Nephron progenitor cell (in vitro differentiated cells): Measurements from ENCODE around the gene CBX4.

Experiments
- DNase-seq: peaks from one replicate; pipeline ENCODE4 v3.0.0; 2021
- H3K27ac Mint-ChIP-seq: 2 replicates; pipeline ENCODE4 v1.8.0; 2021; ENCODE audit warnings: mild to moderate bottlenecking, moderate library complexity, mixed read lengths
- H3K27me3 Mint-ChIP-seq: 2 replicates; pipeline ENCODE4 v1.8.0; 2021; ENCODE audit warnings: mild to moderate bottlenecking, low read depth, mixed read lengths; ENCODE audit not compliant: poor library complexity
- H3K36me3 Mint-ChIP-seq: 2 replicates; pipeline ENCODE4 v1.8.0; 2021; ENCODE audit warnings: low read depth, mixed read lengths
- H3K4me1 Mint-ChIP-seq: 2 replicates; pipeline ENCODE4 v1.8.0; 2021; ENCODE audit warnings: mixed read lengths
- H3K4me3 Mint-ChIP-seq: 2 replicates; pipeline ENCODE4 v1.8.0; 2021; ENCODE audit warnings: mild to moderate bottlenecking, moderate library complexity, mixed read lengths
- H3K9me3 Mint-ChIP-seq: 2 replicates; pipeline ENCODE4 v1.8.0; 2021; ENCODE audit warnings: mild to moderate bottlenecking, moderate library complexity, mixed read lengths
- TF ChIP-seq, protein P1 (sequence below): fragments of 200-600 bp; sonication (generic); IDR thresholded peaks from 2 replicates; pipeline ENCODE4 v1.5.0; 2021; ENCODE audit warnings: antibody characterized with exemption

Gene CBX4

DNA sequence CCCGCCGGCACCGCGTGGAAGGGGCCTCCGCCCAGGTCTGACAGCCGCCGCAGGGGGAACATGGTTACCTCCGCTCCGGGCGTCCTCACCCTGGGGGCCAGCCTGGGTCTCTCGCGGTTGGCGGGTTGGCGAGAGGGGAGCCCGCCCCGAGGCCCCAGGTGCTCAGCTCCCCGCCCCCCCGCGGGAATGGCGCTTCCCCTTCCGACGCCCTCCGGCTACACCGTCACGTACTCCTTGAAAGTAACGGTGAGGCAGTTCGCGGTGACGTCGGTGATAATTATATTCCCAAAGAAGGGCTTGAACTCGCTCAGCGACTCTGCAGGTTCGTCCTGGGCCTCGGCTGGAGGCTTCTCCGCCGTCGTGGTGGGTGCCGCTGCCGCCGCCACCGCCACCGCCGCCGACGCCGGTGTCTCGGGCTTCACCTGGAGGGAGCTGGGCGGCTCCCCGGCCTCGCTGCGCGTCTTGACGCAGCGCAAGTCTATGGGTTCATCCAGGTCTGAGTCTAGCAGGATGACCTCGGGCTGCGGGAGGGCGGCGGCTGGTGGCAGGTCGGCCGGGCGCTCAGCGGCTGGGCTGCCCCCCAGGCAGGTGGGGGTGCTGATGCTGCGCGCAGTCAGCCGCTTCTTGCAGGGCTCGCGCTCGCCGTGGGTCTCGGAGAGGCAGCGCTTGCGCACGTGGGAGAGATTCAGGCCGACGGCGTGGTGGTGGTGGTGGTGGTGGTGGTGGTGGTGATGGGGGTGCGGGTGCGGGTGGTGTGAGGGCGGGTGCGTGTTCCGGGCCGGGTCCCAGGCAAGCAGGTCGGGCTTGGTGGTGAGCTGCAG lies 5.3 kb downstream of the CBX4 start:
- H3K9me3 Mint-ChIP-seq, result no peaks in the 10 kb centered on the region

DNA sequence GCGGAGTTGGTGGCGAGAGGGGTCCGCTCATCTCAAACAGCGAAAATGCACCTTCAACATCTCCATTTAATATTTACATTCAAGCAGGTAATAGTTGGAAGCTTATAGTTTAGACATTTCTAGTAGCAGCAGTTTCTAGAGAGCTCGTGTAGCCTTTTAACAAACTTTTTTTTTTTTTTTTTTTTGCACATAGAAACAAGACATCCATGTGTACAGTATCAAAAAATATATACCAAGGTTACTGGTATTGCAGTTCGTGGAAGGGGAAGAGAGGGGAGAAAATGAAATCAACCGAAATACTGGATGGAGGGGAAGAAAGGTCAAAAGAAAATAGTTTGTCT lies 6.2 kb downstream of the CBX4 start:
- H3K27me3 Mint-ChIP-seq, result peaks cover 95% of the 10 kb centered on the region
- peak overlapping the region; percentile 73 for H3K4me3 Mint-ChIP-seq

More for the DNA sequence above, 5.3 kb downstream of the CBX4 start:
- peaks cover 90% of the 10 kb centered on the region for H3K27me3 Mint-ChIP-seq
- no peak overlapping the region for H3K4me3 Mint-ChIP-seq
- H3K36me3 Mint-ChIP-seq, result peaks cover 4% of the 10 kb centered on the region
- peak; percentile 33 for DNase-seq
- TF ChIP-seq, protein P1, sequence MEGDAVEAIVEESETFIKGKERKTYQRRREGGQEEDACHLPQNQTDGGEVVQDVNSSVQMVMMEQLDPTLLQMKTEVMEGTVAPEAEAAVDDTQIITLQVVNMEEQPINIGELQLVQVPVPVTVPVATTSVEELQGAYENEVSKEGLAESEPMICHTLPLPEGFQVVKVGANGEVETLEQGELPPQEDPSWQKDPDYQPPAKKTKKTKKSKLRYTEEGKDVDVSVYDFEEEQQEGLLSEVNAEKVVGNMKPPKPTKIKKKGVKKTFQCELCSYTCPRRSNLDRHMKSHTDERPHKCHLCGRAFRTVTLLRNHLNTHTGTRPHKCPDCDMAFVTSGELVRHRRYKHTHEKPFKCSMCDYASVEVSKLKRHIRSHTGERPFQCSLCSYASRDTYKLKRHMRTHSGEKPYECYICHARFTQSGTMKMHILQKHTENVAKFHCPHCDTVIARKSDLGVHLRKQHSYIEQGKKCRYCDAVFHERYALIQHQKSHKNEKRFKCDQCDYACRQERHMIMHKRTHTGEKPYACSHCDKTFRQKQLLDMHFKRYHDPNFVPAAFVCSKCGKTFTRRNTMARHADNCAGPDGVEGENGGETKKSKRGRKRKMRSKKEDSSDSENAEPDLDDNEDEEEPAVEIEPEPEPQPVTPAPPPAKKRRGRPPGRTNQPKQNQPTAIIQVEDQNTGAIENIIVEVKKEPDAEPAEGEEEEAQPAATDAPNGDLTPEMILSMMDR, result no peak
- no peak overlapping the region for H3K27ac Mint-ChIP-seq
- H3K4me1 Mint-ChIP-seq, result peaks cover 49% of the 10 kb centered on the region

DNA sequence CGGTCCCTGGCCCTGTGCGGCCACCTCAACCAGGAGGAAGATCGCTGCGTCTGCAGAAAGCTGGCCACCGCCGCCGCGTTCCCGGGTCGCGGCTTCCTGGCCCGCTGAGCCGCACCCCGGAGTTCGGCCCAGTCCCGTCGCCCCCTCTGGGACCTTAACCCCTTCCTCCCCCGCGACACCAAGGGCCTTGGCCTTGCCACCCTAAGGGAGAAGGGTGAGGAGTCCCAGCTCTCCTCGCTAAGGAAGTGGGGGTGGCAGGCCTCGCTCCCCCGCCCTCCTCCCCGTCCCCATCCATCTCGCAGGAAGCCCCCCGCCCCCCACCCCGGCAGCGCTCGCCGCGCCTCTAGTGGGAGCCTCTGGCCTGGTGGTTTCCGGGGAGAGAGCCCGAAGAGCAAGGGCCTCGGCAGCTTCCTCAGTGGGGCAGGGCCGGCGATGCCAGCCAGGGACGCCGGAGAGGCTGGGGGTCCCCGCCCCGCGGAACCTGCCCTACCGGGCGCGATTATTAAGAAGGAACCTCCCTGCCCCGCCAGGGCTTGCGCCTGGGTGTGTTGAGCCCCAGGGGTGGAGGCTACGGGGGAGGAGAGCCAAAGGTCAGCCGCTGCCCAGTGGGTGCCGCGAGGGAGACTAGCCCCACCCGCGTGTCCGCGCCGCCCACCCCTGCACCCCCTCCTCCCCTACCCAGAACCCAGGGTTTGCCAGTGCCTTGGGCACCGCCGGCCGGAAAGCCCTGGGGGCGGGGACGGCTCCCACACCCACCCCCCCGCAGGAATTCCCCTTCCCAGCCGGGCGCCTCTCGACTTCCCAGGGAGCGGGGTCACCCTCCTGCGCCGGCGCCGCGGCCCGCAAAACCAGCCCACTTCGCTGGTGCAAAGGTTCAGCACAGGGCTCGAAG lies 6.8 kb downstream of the CBX4 start:
- H3K9me3 Mint-ChIP-seq, result no peaks in the 10 kb centered on the region
- TF ChIP-seq, protein P1, result no peak
- peak overlapping the region; percentile 73 for H3K4me3 Mint-ChIP-seq
- H3K4me1 Mint-ChIP-seq, result peaks cover 49% of the 10 kb centered on the region
- H3K36me3 Mint-ChIP-seq, result peaks cover 4% of the 10 kb centered on the region
- H3K27ac Mint-ChIP-seq, result no peak overlapping the region
- DNase-seq, result peak; percentile 75
- H3K27me3 Mint-ChIP-seq, result peaks cover 96% of the 10 kb centered on the region

More for the DNA sequence above, 6.2 kb downstream of the CBX4 start:
- TF ChIP-seq, protein P1, result no peak
- Mint-ChIP-seq H3K4me1 (peaks cover 53% of the 10 kb centered on the region), H3K36me3 (peaks cover 4% of the 10 kb centered on the region), H3K27ac (no peak overlapping the region), H3K9me3 (no peaks in the 10 kb centered on the region)
- DNase-seq, result no peak

DNA sequence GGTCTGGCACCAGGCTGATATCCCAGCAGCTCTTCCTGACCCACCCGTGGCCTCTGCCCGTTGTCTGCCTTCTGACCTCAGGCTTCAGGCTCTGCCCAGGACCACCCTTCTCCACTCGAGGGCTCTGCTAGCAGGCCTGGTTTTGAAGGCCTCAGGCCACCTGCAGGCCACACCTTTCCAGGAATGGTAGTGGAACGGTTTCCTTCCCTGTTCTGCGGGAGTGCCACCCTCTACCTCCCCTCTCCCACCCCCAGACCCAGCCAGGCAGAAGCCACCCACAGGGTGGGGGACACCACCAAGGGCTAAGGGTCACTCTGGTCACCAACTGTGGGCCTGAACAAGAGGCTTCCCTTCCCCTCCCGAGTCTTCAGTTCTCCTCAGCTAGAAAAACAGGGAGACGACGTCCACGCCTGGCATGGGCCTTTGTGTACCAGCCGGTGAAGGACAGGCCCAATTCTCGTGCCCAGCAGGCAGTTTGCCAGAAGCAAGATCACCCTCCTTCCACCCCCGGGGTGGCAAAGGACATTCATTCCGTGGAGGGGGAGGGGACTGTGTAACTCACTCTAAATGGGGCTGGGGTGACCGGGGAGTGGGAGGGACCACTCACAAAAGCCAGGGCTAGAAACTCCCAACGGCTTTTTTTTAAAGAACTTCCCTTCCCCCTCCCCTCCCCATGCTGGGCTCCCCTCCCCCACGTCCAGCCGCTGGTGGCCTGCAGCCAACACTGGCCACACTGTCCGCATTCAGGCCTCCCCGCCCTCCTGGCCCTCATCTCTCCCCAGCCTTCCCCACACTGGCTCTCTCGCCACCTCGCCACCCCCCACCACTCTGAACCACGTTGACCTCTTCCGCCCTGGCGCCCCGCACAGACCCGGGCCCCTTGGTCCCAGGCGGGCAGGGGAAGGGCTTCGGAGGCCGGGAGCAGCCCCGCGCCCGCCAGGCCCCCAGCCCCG lies 7.7 kb downstream of the CBX4 start:
- H3K27me3 Mint-ChIP-seq, result peaks cover 98% of the 10 kb centered on the region
- H3K9me3 Mint-ChIP-seq, result no peaks in the 10 kb centered on the region
- peaks cover 4% of the 10 kb centered on the region for H3K36me3 Mint-ChIP-seq
- H3K27ac Mint-ChIP-seq, result no peak overlapping the region
- H3K4me3 Mint-ChIP-seq, result peak overlapping the region; percentile 64
- H3K4me1 Mint-ChIP-seq, result peaks cover 49% of the 10 kb centered on the region
- DNase-seq, result peak; percentile 57
- TF ChIP-seq, protein P1, result no peak

DNA sequence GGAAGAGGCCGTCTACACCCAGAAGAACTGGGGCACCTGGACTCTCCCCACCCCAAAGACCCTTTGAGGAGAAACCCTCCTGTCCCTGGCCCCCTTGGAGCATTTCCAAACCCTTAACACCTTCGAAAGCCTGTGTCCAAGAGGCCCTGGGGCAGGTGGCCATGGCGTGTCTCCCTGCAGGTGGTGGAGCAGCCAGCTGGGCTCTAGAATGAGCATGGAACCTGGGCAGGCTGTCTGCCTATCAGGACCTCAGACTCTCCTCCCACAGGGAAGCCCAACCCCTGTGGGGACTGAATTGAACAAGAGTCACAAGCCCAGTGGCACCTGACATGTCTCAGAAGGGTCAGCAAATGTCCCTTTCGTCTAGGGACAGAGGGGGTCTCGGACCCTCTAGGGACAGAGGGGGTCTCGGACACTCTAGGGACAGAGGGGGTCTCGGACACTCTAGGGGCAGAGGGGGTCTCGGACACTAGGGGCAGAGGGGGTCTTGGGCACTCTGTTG lies 8.4 kb downstream of the CBX4 start:
- DNase-seq, result no peak
- Mint-ChIP-seq H3K27ac (no peak overlapping the region), H3K27me3 (peaks cover 98% of the 10 kb centered on the region), H3K4me1 (peaks cover 56% of the 10 kb centered on the region), H3K4me3 (no peak overlapping the region), H3K9me3 (no peaks in the 10 kb centered on the region), H3K36me3 (peaks cover 4% of the 10 kb centered on the region)
- TF ChIP-seq, protein P1, result no peak
